Measurements from ENCODE around the gene EMP2. TPM values are rescaled to one million over a fixed set of nuclear protein-coding genes. Genes with fewer than 3 reads are reported as not detected.
"Not testable (repeated sequence)": the region's sequence is repeated elsewhere in the genome, so short reads cannot be mapped to it uniquely, and the experiment has no call there.

Gene EMP2
- polyA plus RNA-seq, 3 donors: not detected

- Histone ChIP-seq H4K20me1 (ENCODE audit: insufficient read depth, low read length) (no peaks in the 10 kb centered on the region), H3K36me3 (replicated peaks in 1 of 2; ENCODE audit: control insufficient read depth in 1 of 2, insufficient read depth in 2 of 2, low read length in 2 of 2) (no peaks in the 10 kb centered on the region), H3K9me3 (replicated peaks in 1 of 2; ENCODE audit: control insufficient read depth in 1 of 2, insufficient read depth in 1 of 2, low read length in 2 of 2) (no peaks in the 10 kb centered on the region), H3K27me3 (ENCODE audit: control insufficient read depth in 2 of 2, insufficient read depth in 2 of 2, low read length in 2 of 2) (no peaks in the 10 kb centered on the region), H3K79me2 (ENCODE audit: insufficient read depth, low read length) (no peaks in the 10 kb centered on the region), H3K4me2 (replicated peaks; ENCODE audit: extremely low read depth, low read length, poor library complexity, severe bottlenecking) (no peak overlapping the region), H3K9ac (ENCODE audit: insufficient read depth, low read length, poor library complexity, severe bottlenecking) (no peak overlapping the region), H3K4me1 (ENCODE audit: control insufficient read depth in 1 of 2, insufficient read depth in 2 of 2, low read length in 2 of 2) (no peaks in the 10 kb centered on the region), H3K4me3 (replicated peaks in 1 of 3; ENCODE audit: low read depth in 2 of 3, low read length in 3 of 3) (no peak overlapping the region), H2AFZ (ENCODE audit: insufficient read depth, low read depth, low read length, poor library complexity, severe bottlenecking) (no peak overlapping the region), H3K27ac (ENCODE audit: low read depth in 1 of 2, low read length in 2 of 2) (no peak overlapping the region)
- no peak overlapping the region for H3K4me3 Mint-ChIP-seq
- H3K27ac Mint-ChIP-seq: no peak overlapping the region
- H3K36me3 Mint-ChIP-seq: no peaks in the 10 kb centered on the region
- 100% methylated on average over 3 of the region's 5 CpGs for WGBS (ENCODE audit: insufficient coverage)
- peaks cover 0 to 1% (median 0%) of the 10 kb centered on the region in 7 donors for H3K9me3 Mint-ChIP-seq
- TF ChIP-seq CTCF (IDR thresholded peaks at IDR 0.05): no peak
- no peaks in the 10 kb centered on the region for H3K4me1 Mint-ChIP-seq
- DNase-seq: no peak
- intact Hi-C loops (cut with micrococcal nuclease): no loop called here
- H3K27me3 Mint-ChIP-seq (ENCODE audit: low read depth in 3 of 3): peaks cover 3 to 7% (median 3%) of the 10 kb centered on the region in 3 donors
These were observed 43.5 kb downstream of the EMP2 start for GRCh38 chr16:10536814-10537389.

- intact Hi-C loops (cut with micrococcal nuclease); H3K4me3 Mint-ChIP-seq; H3K9ac ChIP-seq (ENCODE audit: insufficient read depth, low read length, poor library complexity, severe bottlenecking); H3K27ac ChIP-seq (ENCODE audit: low read depth in 1 of 2, low read length in 2 of 2); H3K9me3 ChIP-seq (replicated peaks in 1 of 2; ENCODE audit: control insufficient read depth in 1 of 2, insufficient read depth in 1 of 2, low read length in 2 of 2); H3K36me3 Mint-ChIP-seq; H2AFZ ChIP-seq (ENCODE audit: insufficient read depth, low read depth, low read length, poor library complexity, severe bottlenecking); H3K9me3 Mint-ChIP-seq; H3K27me3 ChIP-seq (ENCODE audit: control insufficient read depth in 2 of 2, insufficient read depth in 2 of 2, low read length in 2 of 2); H3K79me2 ChIP-seq (ENCODE audit: insufficient read depth, low read length); H3K4me2 ChIP-seq (replicated peaks; ENCODE audit: extremely low read depth, low read length, poor library complexity, severe bottlenecking); DNase-seq; H3K4me3 ChIP-seq (replicated peaks in 1 of 3; ENCODE audit: low read depth in 2 of 3, low read length in 3 of 3); H3K4me1 ChIP-seq (ENCODE audit: control insufficient read depth in 1 of 2, insufficient read depth in 2 of 2, low read length in 2 of 2); H3K27me3 Mint-ChIP-seq (ENCODE audit: low read depth in 3 of 3); H3K4me1 Mint-ChIP-seq; H4K20me1 ChIP-seq (ENCODE audit: insufficient read depth, low read length); H3K36me3 ChIP-seq (replicated peaks in 1 of 2; ENCODE audit: control insufficient read depth in 1 of 2, insufficient read depth in 2 of 2, low read length in 2 of 2); H3K27ac Mint-ChIP-seq: not testable (repeated sequence)
- 100% methylated on average over 1 of the region's 6 CpGs for WGBS (ENCODE audit: insufficient coverage)
These were observed 44.1 kb downstream of the EMP2 start for GRCh38 chr16:10536328-10536727.
